Activated CD4-positive, alpha-beta T cell treated with anti-CD3 and anti-CD28 coated beads, Interleukin-2, amount 10 ng/mL, durations not matched to agents 24 days and 14 days (primary cell): Measurements from ENCODE around the gene TPRKB. TPM values are rescaled to one million over a fixed set of nuclear protein-coding genes. Genes with fewer than 3 reads are reported as not detected.
"Not testable (repeated sequence)": the region's sequence is repeated elsewhere in the genome, so short reads cannot be mapped to it uniquely, and the experiment has no call there.

Experiments used
- DNase-seq: peaks from one replicate; pipeline ENCODE4 v3.0.0; 2022
- H3K27ac Mint-ChIP-seq: one replicate; pipeline ENCODE4 v1.8.0; 2022; ENCODE audit warnings: mild to moderate bottlenecking, mixed read lengths
- H3K27me3 Mint-ChIP-seq: one replicate; pipeline ENCODE4 v1.8.0; 2022; ENCODE audit warnings: mixed read lengths
- H3K36me3 Mint-ChIP-seq: one replicate; pipeline ENCODE4 v1.8.0; 2022; ENCODE audit warnings: low read depth, mild to moderate bottlenecking, mixed read lengths
- H3K4me1 Mint-ChIP-seq: one replicate; pipeline ENCODE4 v1.8.0; 2021; ENCODE audit warnings: mixed read lengths
- H3K4me3 Mint-ChIP-seq: one replicate; pipeline ENCODE4 v1.8.0; 2022; ENCODE audit warnings: mild to moderate bottlenecking, moderate library complexity, mixed read lengths
- H3K9me3 Mint-ChIP-seq: one replicate; pipeline ENCODE4 v1.8.0; 2021; ENCODE audit warnings: mixed read lengths
- intact Hi-C: fragments of 100-400 bp; cut with micrococcal nuclease; formaldehyde crosslinking; loops from one replicate; pipeline ENCODE4 v1.15.1; 2023
- total RNA-seq: library from RNA; stranded (reverse); gene quantifications from 2 replicates; pipeline ENCODE4 v1.2.3, GENCODE V29; 2022

The TPRKB gene
- total RNA-seq: 37.6 and 38.5 TPM in 2 replicates

DNA sequence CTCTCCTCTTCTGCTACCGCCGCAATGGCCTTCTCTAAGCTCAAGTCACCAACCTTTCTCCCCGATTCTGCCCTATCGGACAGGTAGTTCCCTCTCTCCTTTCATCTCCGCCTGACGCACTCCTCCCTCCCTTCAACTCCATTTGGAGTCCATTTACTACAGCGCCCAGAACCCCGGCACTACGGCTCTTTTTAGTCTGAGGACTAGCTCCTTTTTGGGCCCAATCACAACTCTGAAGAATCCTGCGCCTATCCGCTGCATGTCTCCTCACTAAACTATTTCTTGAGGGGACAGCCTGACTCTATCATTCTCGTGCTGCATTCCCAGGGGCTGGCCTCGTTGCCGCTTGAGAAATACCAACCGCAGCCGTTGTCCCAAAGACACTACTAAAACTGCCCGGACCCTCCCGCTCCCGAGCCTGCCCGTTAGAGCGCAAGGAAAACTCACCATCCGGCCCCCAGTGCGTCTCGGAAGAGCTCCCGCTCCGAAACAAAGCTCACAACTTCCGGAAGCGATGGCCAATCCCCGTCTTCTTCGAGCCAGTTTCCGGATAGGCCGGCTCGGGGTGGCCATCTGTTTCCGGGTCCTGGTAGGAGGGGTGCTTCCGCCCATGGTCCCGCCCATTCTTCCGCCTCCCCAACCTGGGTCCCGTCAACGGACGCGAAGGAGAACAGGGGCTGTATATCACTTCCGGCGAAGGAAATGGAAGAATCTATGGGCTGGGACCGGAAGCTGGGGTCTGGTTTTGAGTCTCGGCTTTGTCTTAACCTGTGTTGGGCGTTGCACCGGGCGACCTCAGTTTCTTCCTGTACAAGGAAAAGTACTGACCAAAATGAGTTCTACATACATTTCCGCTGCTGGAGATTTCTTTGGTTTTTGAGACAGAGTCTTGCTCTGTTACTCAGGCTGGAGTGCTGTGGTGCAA, at the start of gene TPRKB:
TSS of gene TPRKB (minus strand) at position 491 of the 925 bp plus-strand sequence. CDS start 2,776 bp downstream, outside the sequence.
- Mint-ChIP-seq H3K4me3 (peak within 1 kb of the TSS; percentile 100), H3K27ac (peak within 1 kb of the TSS; percentile 91), H3K27me3 (no peaks in the 10 kb centered on the region), H3K36me3 (peaks cover 31% of the 10 kb centered on the region), H3K9me3 (peaks cover 5% of the 10 kb centered on the region), H3K4me1 (peaks cover 10% of the 10 kb centered on the region)
- peak; percentile 98 for DNase-seq
- intact Hi-C loops: loop anchor here (1.0 to 10.0 kb wide), 9 partner anchors 43 to 746 kb away; partner anchors contain the start of genes BOLA3, DGUOK, DUSP11 and EGR4

GRCh38 chr2:73783883-73784282, 46.7 kb upstream of the TPRKB start, which contains the start of gene C2orf78:
TSS of gene C2orf78 (plus strand) at chr2:73784183. CDS start at chr2:73784310, 127 bp downstream.
- intact Hi-C loops, H3K4me1 Mint-ChIP-seq, H3K4me3 Mint-ChIP-seq, H3K27ac Mint-ChIP-seq, H3K27me3 Mint-ChIP-seq, DNase-seq, H3K9me3 Mint-ChIP-seq, H3K36me3 Mint-ChIP-seq: not testable (repeated sequence)

DNA sequence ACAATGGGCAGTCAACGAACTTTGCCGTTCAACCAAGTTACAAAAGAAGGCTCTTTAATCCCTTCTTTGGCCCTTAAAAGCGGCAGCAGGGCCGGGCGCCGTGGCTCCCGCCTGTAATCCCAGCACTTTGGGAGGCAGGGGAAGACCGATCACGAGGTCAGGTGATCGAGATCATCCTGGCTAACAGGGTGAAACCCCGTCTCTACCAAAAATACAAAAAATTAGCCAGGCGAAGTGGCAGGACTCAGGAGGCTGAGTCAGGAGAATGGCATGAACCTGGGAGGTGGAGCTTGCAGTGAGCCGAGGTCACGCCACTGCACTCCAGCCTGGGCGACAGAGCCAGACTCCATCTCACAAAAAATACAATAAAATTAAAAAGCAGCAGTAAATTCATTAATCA, 46.3 kb upstream of the TPRKB start:
- DNase-seq, H3K9me3 Mint-ChIP-seq, H3K27me3 Mint-ChIP-seq, intact Hi-C loops, H3K27ac Mint-ChIP-seq, H3K4me1 Mint-ChIP-seq, H3K36me3 Mint-ChIP-seq, H3K4me3 Mint-ChIP-seq: not testable (repeated sequence)

DNA sequence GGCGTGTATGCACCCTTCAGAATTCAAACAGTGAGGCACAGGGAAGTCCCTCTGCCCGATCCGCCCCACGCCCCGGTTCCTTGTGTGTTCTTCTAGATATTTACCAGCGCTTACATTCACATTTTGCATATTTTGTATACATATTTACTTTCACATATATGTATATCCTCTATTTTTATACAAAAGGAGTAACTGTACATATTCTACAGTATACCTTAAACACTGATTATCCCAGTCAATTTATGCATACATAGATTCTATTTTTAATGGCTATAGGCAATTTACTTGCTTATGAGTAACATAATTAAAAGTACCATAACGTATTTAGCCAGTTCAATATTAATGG, 43.1 kb upstream of the TPRKB start:
- intact Hi-C loops: loop anchor here (1.0 kb wide), 1 partner anchor 43 kb away; the partner anchor contains the start of gene TPRKB
- H3K27ac Mint-ChIP-seq: peak overlapping the region; percentile 93
- H3K36me3 Mint-ChIP-seq: peaks cover 18% of the 10 kb centered on the region
- H3K9me3 Mint-ChIP-seq: no peaks in the 10 kb centered on the region
- DNase-seq: no peak
- H3K4me3 Mint-ChIP-seq: peak overlapping the region; percentile 91
- peaks cover 4% of the 10 kb centered on the region for H3K27me3 Mint-ChIP-seq
- H3K4me1 Mint-ChIP-seq: peaks cover 13% of the 10 kb centered on the region

GRCh38 chr2:73779467-73780236, 42.5 kb upstream of the TPRKB start, which contains the start of gene DUSP11:
TSS of gene DUSP11 (minus strand) at chr2:73780103. CDS start at chr2:73779974, 129 bp downstream.
- intact Hi-C loops: loop anchor here (1.0 kb wide), 1 partner anchor 42 kb away; the partner anchor contains the start of gene TPRKB
- Mint-ChIP-seq H3K27ac (peak within 1 kb of the TSS; percentile 93), H3K36me3 (peaks cover 23% of the 10 kb centered on the region), H3K4me3 (peak within 1 kb of the TSS; percentile 91), H3K4me1 (peaks cover 13% of the 10 kb centered on the region), H3K9me3 (no peaks in the 10 kb centered on the region), H3K27me3 (peaks cover 4% of the 10 kb centered on the region)
- DNase-seq: peak; percentile 99

GRCh38 chr2:73778867-73779466, 41.8 kb upstream of the TPRKB start:
- H3K27me3 Mint-ChIP-seq, H3K9me3 Mint-ChIP-seq, DNase-seq, intact Hi-C loops: not testable (repeated sequence)
- Mint-ChIP-seq H3K27ac (peak overlapping the region; percentile 93), H3K4me3 (peak overlapping the region; percentile 91), H3K4me1 (peaks cover 13% of the 10 kb centered on the region), H3K36me3 (peaks cover 29% of the 10 kb centered on the region)

GRCh38 chr2:73776869-73777519, 39.8 kb upstream of the TPRKB start:
- Mint-ChIP-seq H3K4me3 (no peak overlapping the region), H3K27me3 (no peaks in the 10 kb centered on the region), H3K9me3 (no peaks in the 10 kb centered on the region), H3K36me3 (peaks cover 46% of the 10 kb centered on the region), H3K27ac (peak overlapping the region; percentile 26), H3K4me1 (peaks cover 14% of the 10 kb centered on the region)
- no peak for DNase-seq
- intact Hi-C loops: no loop called here

DNA sequence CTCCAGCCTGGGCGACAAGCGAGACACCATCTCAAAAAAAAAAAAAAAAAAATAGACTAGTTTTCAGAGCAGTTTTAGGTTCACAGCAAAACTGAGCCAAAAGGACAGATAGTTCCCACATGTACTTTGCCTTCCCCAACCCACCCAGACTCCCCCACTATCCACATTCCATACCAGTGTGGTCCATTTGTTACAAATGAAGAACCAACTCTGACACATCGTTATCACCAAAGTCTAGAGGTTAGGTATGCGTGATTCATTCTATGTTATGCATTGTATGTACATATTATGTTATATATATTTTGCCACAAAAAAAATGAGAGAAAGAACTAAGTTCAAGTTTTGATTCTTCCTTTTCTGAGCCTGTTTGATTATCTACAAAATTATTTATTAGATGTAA, 39.2 kb upstream of the TPRKB start:
- no peaks in the 10 kb centered on the region for H3K27me3 Mint-ChIP-seq
- peaks cover 49% of the 10 kb centered on the region for H3K36me3 Mint-ChIP-seq
- peaks cover 15% of the 10 kb centered on the region for H3K4me1 Mint-ChIP-seq
- no peak for DNase-seq
- H3K9me3 Mint-ChIP-seq: no peaks in the 10 kb centered on the region
- intact Hi-C loops: no loop called here
- H3K4me3 Mint-ChIP-seq: no peak overlapping the region
- no peak overlapping the region for H3K27ac Mint-ChIP-seq

DNA sequence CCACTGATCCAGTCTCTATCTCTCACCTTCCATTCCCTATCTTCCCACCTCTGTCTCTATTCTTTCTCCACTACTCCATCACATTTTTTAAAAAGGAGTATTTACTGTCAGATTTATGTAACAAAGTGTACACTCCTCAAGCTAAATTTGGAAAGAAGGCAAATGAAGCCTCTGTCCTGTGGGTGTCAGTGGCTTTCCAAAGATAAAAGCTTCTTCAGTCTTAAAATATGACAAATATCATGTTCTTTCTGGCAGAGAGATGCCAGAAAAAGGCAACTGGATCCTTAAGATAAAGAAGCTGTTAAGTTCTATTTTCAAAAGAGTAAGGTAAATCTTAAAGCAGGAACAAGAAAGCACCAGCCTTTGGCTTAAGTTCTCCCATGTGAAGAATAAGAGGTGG, 35.7 kb upstream of the TPRKB start:
- no peak for DNase-seq
- Mint-ChIP-seq H3K4me1 (peaks cover 16% of the 10 kb centered on the region), H3K27ac (no peak overlapping the region), H3K4me3 (no peak overlapping the region), H3K36me3 (peaks cover 69% of the 10 kb centered on the region), H3K9me3 (no peaks in the 10 kb centered on the region), H3K27me3 (no peaks in the 10 kb centered on the region)
- intact Hi-C loops: no loop called here

DNA sequence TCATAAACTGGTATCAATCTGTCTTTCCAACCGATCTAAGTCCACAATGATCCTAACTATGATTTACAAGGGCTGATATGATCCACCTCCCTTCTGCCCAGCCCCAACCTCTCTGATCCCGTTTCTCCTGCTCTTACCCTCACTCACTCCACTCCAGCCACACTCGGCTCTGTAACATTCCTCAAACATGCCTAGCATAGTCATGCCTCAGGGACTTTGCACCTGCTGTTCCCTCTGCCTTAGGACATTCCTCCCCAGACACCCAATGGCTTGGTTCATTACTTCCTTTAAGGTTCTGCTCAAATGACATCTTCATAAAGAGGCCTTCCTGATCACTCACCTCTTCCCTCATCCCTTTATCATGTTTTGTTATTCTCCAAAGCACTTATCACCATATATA, 33.6 kb upstream of the TPRKB start:
- H3K4me1 Mint-ChIP-seq: peaks cover 15% of the 10 kb centered on the region
- peaks cover 67% of the 10 kb centered on the region for H3K36me3 Mint-ChIP-seq
- DNase-seq: no peak
- H3K4me3 Mint-ChIP-seq: no peak overlapping the region
- intact Hi-C loops: no loop called here
- peak overlapping the region; percentile 6 for H3K27ac Mint-ChIP-seq
- H3K27me3 Mint-ChIP-seq: no peaks in the 10 kb centered on the region
- H3K9me3 Mint-ChIP-seq: no peaks in the 10 kb centered on the region

DNA sequence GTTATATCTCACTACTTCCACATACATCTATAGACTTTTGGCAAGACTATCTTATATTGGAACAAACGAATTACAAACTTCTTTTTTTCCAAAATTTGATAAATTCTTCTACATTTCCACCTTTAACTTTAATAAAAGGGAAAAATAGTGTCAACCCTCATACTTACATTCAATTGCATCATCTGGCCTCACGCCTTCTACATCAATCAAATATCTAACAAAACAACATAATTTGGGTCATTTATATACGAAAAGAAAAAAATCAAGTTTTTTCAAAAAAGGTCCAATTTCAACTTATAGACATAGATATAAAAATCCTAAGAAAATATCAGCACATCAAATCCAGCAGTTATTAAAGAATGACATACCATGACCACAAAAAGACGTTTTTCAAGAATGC, 29.8 kb upstream of the TPRKB start:
- DNase-seq: no peak
- no peaks in the 10 kb centered on the region for H3K9me3 Mint-ChIP-seq
- peaks cover 60% of the 10 kb centered on the region for H3K36me3 Mint-ChIP-seq
- no peaks in the 10 kb centered on the region for H3K27me3 Mint-ChIP-seq
- intact Hi-C loops: no loop called here
- peaks cover 14% of the 10 kb centered on the region for H3K4me1 Mint-ChIP-seq
- no peak overlapping the region for H3K4me3 Mint-ChIP-seq
- no peak overlapping the region for H3K27ac Mint-ChIP-seq

DNA sequence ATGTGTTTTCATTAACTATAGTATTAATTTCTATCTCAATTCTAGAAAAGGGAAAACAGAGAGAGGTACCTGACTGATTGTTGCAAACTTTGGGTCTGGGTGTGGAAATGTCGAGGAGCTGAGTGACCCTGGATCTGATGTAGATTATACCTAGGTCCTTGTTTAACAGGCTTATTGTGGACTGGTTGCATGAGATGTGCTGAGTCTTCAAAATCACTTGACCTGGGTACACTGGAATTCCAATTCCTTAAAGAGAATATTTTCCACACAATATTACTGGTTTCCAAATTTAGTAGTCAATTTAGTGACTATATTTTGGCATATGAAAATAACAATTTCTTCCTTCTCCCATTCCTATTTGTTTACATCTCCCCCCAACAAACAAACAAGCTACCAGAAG, 29.2 kb upstream of the TPRKB start:
- H3K9me3 Mint-ChIP-seq: no peaks in the 10 kb centered on the region
- H3K36me3 Mint-ChIP-seq: peaks cover 62% of the 10 kb centered on the region
- H3K27me3 Mint-ChIP-seq: no peaks in the 10 kb centered on the region
- H3K4me1 Mint-ChIP-seq: peaks cover 14% of the 10 kb centered on the region
- intact Hi-C loops: no loop called here
- no peak overlapping the region for H3K27ac Mint-ChIP-seq
- DNase-seq: no peak
- no peak overlapping the region for H3K4me3 Mint-ChIP-seq

DNA sequence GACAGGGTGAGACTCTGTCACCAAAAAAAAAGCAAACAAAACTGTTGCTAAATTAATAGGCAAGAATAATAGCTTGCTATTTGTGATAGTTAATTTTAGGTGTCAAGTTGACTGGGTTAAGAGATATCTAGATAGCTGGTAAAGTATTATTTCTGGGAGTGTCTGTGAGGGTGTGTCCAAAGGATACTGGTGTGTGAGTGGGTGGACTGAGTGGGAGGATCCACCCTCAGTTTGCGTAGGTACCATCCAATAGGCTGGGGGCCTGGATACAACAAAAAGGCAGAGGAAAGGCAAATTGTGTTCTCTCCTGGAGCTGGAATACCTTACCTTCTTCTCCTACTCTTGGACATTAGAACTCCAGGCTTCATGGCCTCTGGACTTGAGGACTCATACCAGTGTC, 27.8 kb upstream of the TPRKB start:
- Mint-ChIP-seq H3K9me3 (no peaks in the 10 kb centered on the region), H3K4me3 (no peak overlapping the region), H3K27me3 (no peaks in the 10 kb centered on the region), H3K4me1 (peaks cover 8% of the 10 kb centered on the region), H3K27ac (no peak overlapping the region), H3K36me3 (peaks cover 60% of the 10 kb centered on the region)
- no peak for DNase-seq
- intact Hi-C loops: no loop called here
